Vagina (tissue), 2 donors: Measurements from ENCODE around the gene DHX29. TPM values are rescaled to one million over a fixed set of nuclear protein-coding genes. Genes with fewer than 3 reads are reported as not detected.

Source experiments
- DNase-seq, 2 donors: peaks; one replicate each; pipeline ENCODE4 v3.0.0-alpha.2; 2017; ENCODE audit errors: extremely low spot score in 2 of 2
- H3K27ac ChIP-seq: fragments of 200-600 bp; sonication (generic); one replicate; pipeline ENCODE4 v1.5.1; 2019
- H3K27me3 ChIP-seq: fragments of 200-600 bp; sonication (generic); one replicate; pipeline ENCODE4 v1.5.1; 2019
- H3K36me3 ChIP-seq, 2 donors: fragments of 200-600 bp; sonication (generic); one replicate each; pipeline ENCODE4 v1.5.1; 2017 to 2019
- H3K4me1 ChIP-seq: fragments of 200-600 bp; sonication (generic); one replicate; pipeline ENCODE4 v1.5.1; 2019
- H3K4me3 ChIP-seq, 2 donors: fragments of 200-600 bp; sonication (generic); 1 replicate in 1 of 2; 2 replicates in 1 of 2; pipeline ENCODE4 v1.5.1; 2016 to 2019
- H3K9me3 ChIP-seq: fragments of 200-600 bp; sonication (generic); one replicate; pipeline ENCODE4 v1.5.1; 2019
- POLR2A ChIP-seq, 2 donors: fragments of 450-650 bp; IDR thresholded peaks; one replicate each; pipeline ENCODE4 v1.6.1; 2017; ENCODE audit warnings: antibody characterized with exemption in 2 of 2, mild to moderate bottlenecking in 2 of 2, moderate library complexity in 2 of 2
- POLR2AphosphoS5 ChIP-seq, 2 donors: sonication (generic); formaldehyde crosslinking; IDR thresholded peaks; one replicate each; pipeline ENCODE4 v1.9.0; 2017; ENCODE audit warnings: antibody characterized with exemption in 2 of 2, mild to moderate bottlenecking in 2 of 2, low read depth in 1 of 2; ENCODE audit not compliant: insufficient read depth in 1 of 2
- intact Hi-C: fragments of 100-400 bp; cut with DNase I; formaldehyde crosslinking; loops from one replicate; pipeline ENCODE4 v1.15.1; 2023
- total RNA-seq: library from RNA; depleted of rRNA; stranded (reverse); fragments of >200 nt; gene quantifications from one replicate; pipeline ENCODE4 v1.2.3, GENCODE V29; 2016
- TF ChIP-seq, protein P1 (sequence below), 3 experiments: fragments of 450-650 bp in 2 of 3; fragments of 200-600 bp in 1 of 3; sonication (generic) in 1 of 3; IDR thresholded peaks; one replicate each; pipeline ENCODE4 v1.5.1; 2017 to 2019; ENCODE audit warnings: antibody characterized with exemption in 3 of 3, mild to moderate bottlenecking in 2 of 3, moderate library complexity in 2 of 3

The DHX29 gene
- total RNA-seq, 1 donor from 2014 or later, result 19.2 TPM

DNA sequence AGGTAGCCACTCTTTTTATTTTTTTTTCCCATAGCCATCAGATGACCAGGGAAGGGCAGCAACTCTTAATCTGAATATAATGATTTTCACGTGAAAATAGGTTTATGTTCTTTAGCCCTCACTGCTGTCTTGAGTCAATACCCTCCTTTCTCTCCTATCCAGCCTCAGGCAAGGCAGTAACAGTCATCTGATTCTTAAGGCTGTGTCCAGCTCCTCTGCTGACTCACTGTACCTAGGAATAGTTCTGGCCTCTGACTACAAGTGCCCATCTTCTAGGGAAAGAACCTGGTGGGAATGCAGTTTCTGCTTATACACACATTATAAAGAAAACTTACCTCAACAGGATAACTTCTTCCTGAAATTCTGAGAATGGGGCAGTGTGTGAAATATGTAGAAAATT, 30.7 kb downstream of the DHX29 start:
- H3K4me1 ChIP-seq, result no peaks in the 10 kb centered on the region
- DNase-seq, result no peak
- intact Hi-C loops, result no loop called here
- TF ChIP-seq, protein P1, sequence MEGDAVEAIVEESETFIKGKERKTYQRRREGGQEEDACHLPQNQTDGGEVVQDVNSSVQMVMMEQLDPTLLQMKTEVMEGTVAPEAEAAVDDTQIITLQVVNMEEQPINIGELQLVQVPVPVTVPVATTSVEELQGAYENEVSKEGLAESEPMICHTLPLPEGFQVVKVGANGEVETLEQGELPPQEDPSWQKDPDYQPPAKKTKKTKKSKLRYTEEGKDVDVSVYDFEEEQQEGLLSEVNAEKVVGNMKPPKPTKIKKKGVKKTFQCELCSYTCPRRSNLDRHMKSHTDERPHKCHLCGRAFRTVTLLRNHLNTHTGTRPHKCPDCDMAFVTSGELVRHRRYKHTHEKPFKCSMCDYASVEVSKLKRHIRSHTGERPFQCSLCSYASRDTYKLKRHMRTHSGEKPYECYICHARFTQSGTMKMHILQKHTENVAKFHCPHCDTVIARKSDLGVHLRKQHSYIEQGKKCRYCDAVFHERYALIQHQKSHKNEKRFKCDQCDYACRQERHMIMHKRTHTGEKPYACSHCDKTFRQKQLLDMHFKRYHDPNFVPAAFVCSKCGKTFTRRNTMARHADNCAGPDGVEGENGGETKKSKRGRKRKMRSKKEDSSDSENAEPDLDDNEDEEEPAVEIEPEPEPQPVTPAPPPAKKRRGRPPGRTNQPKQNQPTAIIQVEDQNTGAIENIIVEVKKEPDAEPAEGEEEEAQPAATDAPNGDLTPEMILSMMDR (IDR thresholded peaks at IDR 0.05), result no peak
- TF ChIP-seq POLR2A (IDR thresholded peaks at IDR 0.05) (no peak), POLR2AphosphoS5 (IDR thresholded peaks at IDR 0.05; ENCODE audit: insufficient read depth in 1 of 2, low read depth in 1 of 2) (no peak)
- no peak overlapping the region for H3K27ac ChIP-seq
- no peaks in the 10 kb centered on the region for H3K9me3 ChIP-seq
- peaks cover 0 to 80% of the 10 kb centered on the region in 2 donors for H3K36me3 ChIP-seq
- H3K4me3 ChIP-seq, result no peak overlapping the region
- H3K27me3 ChIP-seq, result no peaks in the 10 kb centered on the region

DNA sequence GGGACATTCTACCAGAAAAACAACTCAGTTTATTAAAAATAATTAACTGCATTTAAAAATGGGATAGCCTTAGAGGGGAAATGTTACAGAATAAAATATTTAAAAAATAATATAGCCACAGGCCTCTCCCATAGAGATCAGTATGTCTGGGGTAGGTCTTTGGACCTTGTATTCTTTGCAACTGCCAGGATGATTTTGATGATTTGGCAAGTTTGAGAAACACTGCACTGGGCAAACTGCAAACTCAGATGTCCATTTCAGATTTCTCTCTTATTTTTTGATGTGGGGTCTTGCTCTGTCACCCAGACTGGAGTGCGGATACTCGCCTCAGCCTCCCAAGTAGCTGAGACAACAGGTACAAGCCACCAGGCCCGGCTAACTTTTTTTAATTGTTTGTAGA, 49.2 kb downstream of the DHX29 start:
- intact Hi-C loops, result no loop called here
- DNase-seq, result no peak
- H3K9me3 ChIP-seq, result no peaks in the 10 kb centered on the region
- TF ChIP-seq POLR2A (IDR thresholded peaks at IDR 0.05) (no peak), POLR2AphosphoS5 (IDR thresholded peaks at IDR 0.05; ENCODE audit: insufficient read depth in 1 of 2, low read depth in 1 of 2) (no peak)
- TF ChIP-seq, protein P1 (IDR thresholded peaks at IDR 0.05), result no peak
- no peaks in the 10 kb centered on the region for H3K27me3 ChIP-seq
- no peak overlapping the region for H3K27ac ChIP-seq
- H3K4me1 ChIP-seq, result no peaks in the 10 kb centered on the region
- H3K4me3 ChIP-seq, result no peak overlapping the region
- peaks cover 0 to 44% of the 10 kb centered on the region in 2 donors for H3K36me3 ChIP-seq

DNA sequence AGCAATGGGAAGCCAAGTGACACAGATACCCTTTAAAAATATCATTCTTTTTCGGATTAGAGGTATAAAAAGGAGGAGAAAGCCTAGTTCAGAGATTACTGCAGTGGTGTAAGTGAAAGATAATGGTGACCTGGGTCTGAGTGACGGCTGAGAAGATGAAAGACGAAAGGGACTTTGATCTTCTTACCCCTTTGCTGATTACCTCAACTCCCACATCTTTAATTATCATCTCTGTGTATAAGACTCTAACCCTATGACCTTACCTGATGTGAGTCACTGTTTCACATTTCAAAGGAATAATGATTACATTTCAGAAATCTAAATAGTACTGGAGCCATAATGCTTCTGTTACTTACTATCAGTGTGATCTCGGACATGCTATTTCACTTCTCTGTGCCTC, 52.7 kb downstream of the DHX29 start:
- intact Hi-C loops, result no loop called here
- Histone ChIP-seq H3K4me3 (no peak overlapping the region), H3K36me3 (peaks cover 0 to 30% of the 10 kb centered on the region in 2 donors), H3K4me1 (no peaks in the 10 kb centered on the region), H3K27me3 (no peaks in the 10 kb centered on the region), H3K9me3 (no peaks in the 10 kb centered on the region), H3K27ac (no peak overlapping the region)
- TF ChIP-seq, protein P1 (IDR thresholded peaks at IDR 0.05), result no peak
- TF ChIP-seq POLR2AphosphoS5 (IDR thresholded peaks at IDR 0.05; ENCODE audit: insufficient read depth in 1 of 2, low read depth in 1 of 2) (no peak), POLR2A (IDR thresholded peaks at IDR 0.05) (no peak)
- DNase-seq, result no peak

DNA sequence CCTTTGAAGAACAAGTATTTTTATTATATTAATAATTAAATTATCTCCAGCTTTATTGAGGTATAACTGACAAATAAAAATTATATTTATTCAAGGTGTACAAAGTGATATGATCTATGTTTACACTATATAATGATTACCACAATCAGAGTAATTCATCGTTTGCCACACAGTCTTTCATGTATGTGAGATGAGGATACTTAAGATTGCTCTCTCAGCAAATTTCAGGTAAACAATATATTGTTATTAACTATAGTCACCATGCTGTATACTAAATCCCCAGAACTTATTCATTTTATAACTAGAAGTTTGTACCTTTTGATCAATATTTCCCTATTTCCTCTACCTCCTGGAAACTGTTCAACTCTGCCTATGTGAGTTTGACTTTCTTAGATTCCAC, 57.4 kb downstream of the DHX29 start:
- TF ChIP-seq POLR2A (IDR thresholded peaks at IDR 0.05) (no peak), POLR2AphosphoS5 (IDR thresholded peaks at IDR 0.05; ENCODE audit: insufficient read depth in 1 of 2, low read depth in 1 of 2) (no peak)
- TF ChIP-seq, protein P1 (IDR thresholded peaks at IDR 0.05), result no peak
- no peaks in the 10 kb centered on the region for H3K4me1 ChIP-seq
- H3K9me3 ChIP-seq, result no peaks in the 10 kb centered on the region
- no peaks in the 10 kb centered on the region for H3K27me3 ChIP-seq
- DNase-seq, result no peak
- no peak overlapping the region for H3K27ac ChIP-seq
- intact Hi-C loops, result no loop called here
- H3K36me3 ChIP-seq, result peaks cover 0 to 3% of the 10 kb centered on the region in 2 donors
- H3K4me3 ChIP-seq, result no peak overlapping the region

DNA sequence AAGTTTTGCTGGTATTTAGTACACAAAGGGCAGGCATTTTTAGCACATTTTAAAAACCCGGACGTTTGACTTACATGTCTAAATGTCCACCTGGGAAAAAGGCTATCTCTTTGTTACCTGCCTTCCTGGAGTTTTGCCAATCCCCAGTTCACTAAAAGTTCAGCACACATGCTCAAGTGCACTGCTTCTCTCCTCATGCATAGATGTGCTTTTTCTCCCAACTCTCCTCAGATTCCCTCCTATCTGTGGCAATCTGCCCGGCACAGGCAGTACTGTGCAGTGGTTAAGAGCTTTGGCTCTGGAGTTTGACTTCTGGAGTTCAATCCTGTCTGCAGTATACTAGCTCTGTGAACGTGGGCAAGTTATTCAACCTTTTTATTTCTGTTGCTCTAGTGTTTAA, 65.7 kb downstream of the DHX29 start:
- Histone ChIP-seq H3K4me3 (no peak overlapping the region), H3K4me1 (no peaks in the 10 kb centered on the region), H3K27me3 (no peaks in the 10 kb centered on the region), H3K27ac (no peak overlapping the region), H3K9me3 (no peaks in the 10 kb centered on the region), H3K36me3 (no peaks in the 10 kb centered on the region)
- intact Hi-C loops, result no loop called here
- no peak for TF ChIP-seq POLR2A (IDR thresholded peaks at IDR 0.05)
- TF ChIP-seq, protein P1 (IDR thresholded peaks at IDR 0.05), result no peak
- TF ChIP-seq POLR2AphosphoS5 (IDR thresholded peaks at IDR 0.05; ENCODE audit: insufficient read depth in 1 of 2, low read depth in 1 of 2), result no peak
- no peak for DNase-seq
